GM18520 (cell line): ENCODE measurements around the gene RFX5.
A peak's percentile ranks its signal among the peaks of the same experiment; 100 is the strongest.
"Not testable (repeated sequence)": the region's sequence is repeated elsewhere in the genome, so short reads cannot be mapped to it uniquely, and the experiment has no call there.

Experiments
- ATAC-seq: cut with Tn5 transposase; IDR thresholded peaks from one replicate; pipeline ENCODE4 v1.9.1; 2021; ENCODE audit not compliant: unreplicated experiment

RFX5 gene

GRCh38 chr1:151346769-151347522, at the start of gene RFX5:
Gene RFX5, minus strand, starts transcription at chr1:151347252. Its CDS starts 932 bp downstream, at chr1:151346320.
- ATAC-seq: peak; percentile 97

- not testable (repeated sequence) for ATAC-seq
Observed at GRCh38 chr1:151396265-151396664, 49.2 kb upstream of the RFX5 start.

GRCh38 chr1:151393583-151393982, 46.5 kb upstream of the RFX5 start:
- no peak for ATAC-seq

DNA sequence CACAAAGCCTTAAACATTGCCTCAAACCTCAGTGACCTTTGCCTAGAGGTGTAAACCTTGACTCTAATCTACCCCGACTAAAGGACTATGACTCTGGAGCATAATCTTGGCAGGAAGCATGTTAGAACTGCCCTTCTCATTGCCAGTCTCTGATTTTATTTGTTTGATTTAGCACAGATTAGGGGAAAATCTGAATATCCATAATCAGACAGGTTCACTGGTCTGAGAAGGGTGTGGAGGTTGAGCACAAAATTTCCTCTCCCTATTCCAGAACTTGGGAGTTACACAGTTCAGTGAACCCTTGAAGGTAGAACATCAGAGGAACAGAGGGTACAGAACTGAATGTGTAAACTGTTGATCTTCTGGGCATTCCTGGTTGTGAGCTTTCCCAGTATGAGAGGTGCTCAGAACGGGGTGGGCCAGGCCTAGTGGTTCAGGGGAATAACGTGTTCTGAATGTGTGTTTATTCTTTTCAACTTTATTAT, 44.1 kb upstream of the RFX5 start:
- no peak for ATAC-seq

GRCh38 chr1:151390221-151391078, 43.4 kb upstream of the RFX5 start:
- not testable (repeated sequence) for ATAC-seq

- no peak for ATAC-seq
Observed at GRCh38 chr1:151386002-151386401, 39.0 kb upstream of the RFX5 start.

DNA sequence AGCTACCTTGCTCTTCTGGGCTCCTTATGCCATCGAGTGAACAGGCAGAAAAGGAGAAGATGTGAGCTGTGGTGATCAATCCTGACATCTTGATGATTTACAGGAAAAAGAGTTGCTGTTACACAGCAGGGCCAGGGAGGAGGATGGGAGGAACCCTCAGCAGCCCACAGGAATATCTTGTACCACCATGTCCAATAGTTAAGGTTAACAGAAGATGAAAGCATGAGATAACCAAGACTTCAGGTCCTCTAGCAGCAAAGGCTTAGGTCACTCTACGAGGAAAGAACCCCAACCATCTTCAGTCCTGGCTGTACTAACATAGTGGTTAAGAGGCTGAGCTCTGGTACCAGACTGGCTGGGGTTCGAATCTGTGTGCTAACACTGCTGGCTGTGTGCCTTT, 37.5 kb upstream of the RFX5 start:
- ATAC-seq: no peak

DNA sequence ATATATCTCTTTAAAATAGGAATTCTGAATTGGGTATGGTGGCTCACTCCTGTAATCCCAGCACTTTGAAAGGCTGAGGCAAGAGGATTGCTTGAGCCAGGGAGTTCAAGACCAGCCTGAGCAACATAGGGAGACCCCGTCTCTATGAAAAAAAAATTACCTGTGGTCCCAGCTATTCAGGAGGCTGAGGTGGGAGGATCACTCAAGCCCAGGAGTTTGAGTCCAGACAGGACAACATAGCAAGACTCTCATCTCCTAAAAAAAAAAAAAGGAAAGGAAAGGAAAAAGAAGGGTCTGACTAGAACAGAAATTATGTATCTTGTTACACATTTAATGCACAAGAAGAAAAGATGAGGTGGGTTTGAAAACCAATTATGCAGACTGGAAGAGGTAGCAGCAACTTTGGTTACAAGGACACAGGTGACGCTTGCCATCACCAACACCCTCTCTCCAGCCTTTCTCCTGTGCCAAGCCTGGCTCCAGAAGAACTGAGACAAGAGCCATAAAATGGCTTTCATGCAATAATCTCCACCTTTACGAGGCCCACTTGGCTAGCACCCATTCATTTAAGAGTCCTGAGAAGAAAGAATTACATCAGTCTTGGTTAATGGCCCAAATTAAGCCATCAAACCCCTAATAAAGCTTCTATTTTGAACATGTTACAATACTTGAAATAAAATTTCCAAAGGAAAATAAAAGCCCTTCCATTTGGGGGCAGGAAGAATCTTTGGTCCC, 30.3 kb upstream of the RFX5 start:
- ATAC-seq: no peak

DNA sequence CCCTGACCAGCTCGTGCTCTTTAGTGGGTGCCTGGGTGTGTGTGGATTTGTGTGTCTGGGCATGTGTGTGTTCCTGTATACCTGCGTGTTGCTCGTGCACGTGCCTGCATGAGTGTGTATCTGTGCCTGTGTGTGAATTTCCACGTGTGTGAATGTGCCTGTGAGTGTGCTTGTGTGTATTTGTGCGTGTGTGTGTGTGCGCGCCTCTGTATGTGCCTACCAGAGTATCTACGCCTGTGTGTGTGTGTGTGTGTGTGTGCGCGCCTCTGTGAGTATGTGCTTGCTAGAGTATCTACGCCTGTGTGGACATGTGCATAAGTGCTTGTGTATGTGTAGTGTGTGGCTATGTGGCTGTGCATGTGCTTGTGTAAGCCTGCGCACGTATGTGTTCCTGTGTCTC, 26.1 kb upstream of the RFX5 start:
- no peak for ATAC-seq

- no peak for ATAC-seq
Observed at GRCh38 chr1:151372058-151372934, 25.2 kb upstream of the RFX5 start, which contains the start of gene SELENBP1. Gene SELENBP1, minus strand, starts transcription at chr1:151372705. Its CDS starts 64 bp downstream, at chr1:151372641.

- ATAC-seq: no peak
Observed at GRCh38 chr1:151371370-151372057, 24.5 kb upstream of the RFX5 start.

- no peak for ATAC-seq
Observed at GRCh38 chr1:151370211-151370911, 23.3 kb upstream of the RFX5 start.

DNA sequence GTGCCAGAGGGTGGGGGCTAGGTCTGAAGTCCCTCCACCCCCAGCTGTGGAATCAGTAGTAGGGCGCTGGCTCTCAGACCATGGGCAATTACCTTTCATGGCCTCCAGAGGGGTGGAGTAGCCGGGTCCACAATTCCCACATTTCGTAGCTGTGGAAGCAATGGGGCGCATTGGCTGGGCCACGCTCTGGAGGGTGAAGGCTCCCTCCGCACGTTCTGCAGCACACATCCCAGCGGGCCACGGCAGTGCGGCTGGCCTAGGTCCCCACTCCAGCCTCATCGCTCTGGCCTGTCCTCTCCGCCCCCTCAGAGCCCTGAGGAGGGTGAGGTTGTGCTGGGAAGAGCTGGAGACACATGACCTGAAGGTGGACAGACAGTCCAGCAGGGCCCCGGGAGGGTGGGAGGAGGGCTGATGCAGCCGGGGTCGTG, 22.6 kb upstream of the RFX5 start:
- no peak for ATAC-seq

DNA sequence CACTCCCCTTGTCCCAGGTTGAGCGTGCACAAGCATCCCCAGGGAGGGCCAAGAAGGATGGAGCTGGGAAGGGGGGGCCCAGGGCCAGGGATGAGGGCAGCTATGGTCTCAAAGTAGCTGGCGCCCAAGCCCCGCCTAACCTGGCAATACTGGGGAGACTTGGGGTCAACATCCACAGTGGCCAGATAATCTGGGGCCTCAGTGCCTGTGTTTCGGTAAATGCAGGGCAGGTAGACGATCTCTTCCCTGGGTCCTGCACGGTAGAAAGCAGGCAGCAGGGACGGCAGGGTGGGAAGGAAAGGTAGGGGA, 22.2 kb upstream of the RFX5 start:
- ATAC-seq: no peak

DNA sequence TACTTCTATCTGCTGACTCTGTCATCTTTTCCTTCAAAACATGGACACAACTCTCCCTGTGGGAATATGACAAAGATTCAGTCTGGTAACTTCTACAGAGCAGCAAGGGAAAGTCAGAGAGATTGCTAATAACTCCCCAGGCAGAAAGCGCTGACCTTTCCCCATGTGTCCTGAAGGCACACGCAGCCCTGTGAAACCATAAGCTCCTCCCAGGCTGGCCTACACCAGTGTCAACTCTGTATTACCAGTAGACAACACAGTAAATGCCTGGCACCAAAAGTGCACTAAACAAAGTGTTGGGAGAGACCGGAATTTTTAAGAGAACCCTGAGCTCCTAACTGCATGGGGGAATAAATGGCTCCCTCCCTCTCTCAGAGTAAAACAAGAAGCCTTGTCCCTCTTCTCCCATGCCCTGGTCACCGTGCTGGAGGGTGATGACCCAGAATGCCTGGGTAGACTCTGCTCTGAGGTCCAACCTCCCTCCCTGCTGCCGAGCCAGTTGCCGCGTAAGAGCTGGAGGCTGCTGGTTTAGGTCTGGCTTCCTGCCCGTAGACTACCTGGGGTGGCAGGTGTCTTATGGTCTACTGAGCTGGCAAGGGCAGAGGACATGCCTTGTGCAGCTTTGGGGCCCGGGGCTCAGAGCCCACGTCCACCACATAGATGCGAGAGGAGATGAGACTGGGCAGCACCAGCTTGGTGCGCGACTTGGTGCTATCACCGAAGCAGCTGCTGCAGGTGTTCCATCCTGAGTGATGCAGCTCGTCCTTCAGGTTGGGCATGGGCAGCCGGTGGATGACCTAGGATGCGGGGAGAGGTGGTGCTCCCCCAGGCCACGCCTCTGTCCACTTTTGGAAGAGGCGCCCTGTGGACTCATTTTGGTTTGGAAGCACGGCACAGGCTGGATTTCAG, 21.6 kb upstream of the RFX5 start:
- no peak for ATAC-seq

DNA sequence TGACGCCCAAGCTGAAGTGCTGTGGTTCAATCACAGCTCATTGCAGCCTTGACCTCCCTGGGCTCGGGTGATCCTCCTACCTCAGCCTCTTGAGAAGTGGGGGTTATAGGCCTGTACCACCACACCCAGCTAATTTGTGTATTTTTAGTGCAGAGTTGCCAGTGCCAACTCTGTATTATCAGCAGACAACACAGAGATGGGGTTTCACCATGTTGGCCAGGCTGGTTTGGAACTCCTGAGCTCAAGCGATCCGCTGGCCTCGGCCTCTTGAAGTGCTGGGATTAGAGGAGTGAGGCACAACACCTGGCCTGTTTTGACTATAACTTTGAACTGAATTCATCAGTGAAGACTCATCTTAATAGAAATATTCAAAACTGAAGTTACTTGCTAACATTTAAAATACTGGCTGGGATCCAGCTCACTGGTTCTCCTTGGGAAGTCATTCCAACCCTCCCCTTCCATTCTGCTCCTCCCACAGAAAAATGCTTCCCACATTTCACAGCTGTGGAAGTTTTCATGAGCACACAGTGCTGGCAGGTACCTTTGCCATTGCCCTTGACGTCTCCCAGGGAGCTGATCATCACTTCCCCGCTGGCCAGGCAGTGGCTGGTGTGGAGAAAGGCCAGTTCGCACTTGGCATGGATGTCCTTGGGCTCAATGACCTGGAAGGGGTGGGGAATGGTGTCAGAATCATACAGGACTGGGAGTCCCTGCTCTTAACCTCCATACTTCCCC, 20.8 kb upstream of the RFX5 start:
- ATAC-seq: no peak

GRCh38 chr1:151364996-151365395, 17.9 kb upstream of the RFX5 start:
- no peak for ATAC-seq
